ENCODE data around the gene GLCCI1. TPM values are rescaled to one million over a fixed set of nuclear protein-coding genes. Genes with fewer than 3 reads are reported as not detected.

Gene GLCCI1
- total RNA-seq, 1 donor from 2014 or later: 42.4 TPM

GRCh38 chr7:7966141-7966734 lies 2.4 kb upstream of the GLCCI1 start:
- TF ChIP-seq CTCF (IDR thresholded peaks at IDR 0.05; ENCODE audit: unreplicated experiment): no peak
- no peak overlapping the region for H3K27ac Mint-ChIP-seq
- no peaks in the 10 kb centered on the region for H3K36me3 Mint-ChIP-seq (ENCODE audit: insufficient read depth)
- no peak for DNase-seq (ENCODE audit: low spot score, unreplicated experiment)
- no peaks in the 10 kb centered on the region for H3K9me3 Mint-ChIP-seq (ENCODE audit: low read depth)
- no peak overlapping the region for H3K4me3 Mint-ChIP-seq (ENCODE audit: low read depth)
- H3K4me1 Mint-ChIP-seq (ENCODE audit: low read depth): peaks cover 5% of the 10 kb centered on the region
- no peaks in the 10 kb centered on the region for H3K27me3 Mint-ChIP-seq

DNA sequence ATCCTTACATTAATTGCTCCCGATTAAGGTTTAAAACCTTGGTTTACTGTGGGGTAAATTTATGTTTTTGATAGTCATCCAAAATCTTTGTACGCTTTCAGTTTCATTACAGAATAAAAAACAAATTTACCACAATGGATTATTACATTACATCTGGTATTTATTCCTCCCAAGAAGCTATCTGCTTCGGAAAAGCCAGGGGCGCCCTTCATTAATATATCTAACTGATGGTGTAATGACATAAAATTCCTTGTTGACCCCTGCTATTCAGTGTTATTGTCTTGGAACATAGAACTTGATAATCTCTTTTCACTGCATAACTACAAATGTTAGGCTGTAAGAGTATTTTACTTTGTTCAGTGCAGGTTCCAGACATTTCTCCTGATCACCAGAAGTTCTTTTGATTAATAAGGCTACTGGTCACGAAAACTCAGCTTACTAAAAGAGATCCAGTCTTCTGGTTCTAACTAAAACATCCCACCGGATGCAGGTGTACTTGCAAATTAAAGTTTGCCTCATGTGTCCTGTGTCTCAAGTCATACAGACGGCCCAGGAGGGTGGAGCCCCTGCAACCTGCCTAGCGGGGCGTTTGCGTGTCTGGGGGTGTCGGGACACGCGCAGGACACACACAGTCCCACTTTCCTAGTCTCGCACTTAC lies 581 bp upstream of the GLCCI1 start:
- H3K27me3 Mint-ChIP-seq: no peaks in the 10 kb centered on the region
- no peak for DNase-seq (ENCODE audit: low spot score, unreplicated experiment)
- H3K4me1 Mint-ChIP-seq (ENCODE audit: low read depth): peaks cover 8% of the 10 kb centered on the region
- H3K27ac Mint-ChIP-seq: peak overlapping the region; percentile 57
- H3K36me3 Mint-ChIP-seq (ENCODE audit: insufficient read depth): no peaks in the 10 kb centered on the region
- peak overlapping the region; percentile 78 for H3K4me3 Mint-ChIP-seq (ENCODE audit: low read depth)
- no peaks in the 10 kb centered on the region for H3K9me3 Mint-ChIP-seq (ENCODE audit: low read depth)
- TF ChIP-seq CTCF (IDR thresholded peaks at IDR 0.05; ENCODE audit: unreplicated experiment): no peak

DNA sequence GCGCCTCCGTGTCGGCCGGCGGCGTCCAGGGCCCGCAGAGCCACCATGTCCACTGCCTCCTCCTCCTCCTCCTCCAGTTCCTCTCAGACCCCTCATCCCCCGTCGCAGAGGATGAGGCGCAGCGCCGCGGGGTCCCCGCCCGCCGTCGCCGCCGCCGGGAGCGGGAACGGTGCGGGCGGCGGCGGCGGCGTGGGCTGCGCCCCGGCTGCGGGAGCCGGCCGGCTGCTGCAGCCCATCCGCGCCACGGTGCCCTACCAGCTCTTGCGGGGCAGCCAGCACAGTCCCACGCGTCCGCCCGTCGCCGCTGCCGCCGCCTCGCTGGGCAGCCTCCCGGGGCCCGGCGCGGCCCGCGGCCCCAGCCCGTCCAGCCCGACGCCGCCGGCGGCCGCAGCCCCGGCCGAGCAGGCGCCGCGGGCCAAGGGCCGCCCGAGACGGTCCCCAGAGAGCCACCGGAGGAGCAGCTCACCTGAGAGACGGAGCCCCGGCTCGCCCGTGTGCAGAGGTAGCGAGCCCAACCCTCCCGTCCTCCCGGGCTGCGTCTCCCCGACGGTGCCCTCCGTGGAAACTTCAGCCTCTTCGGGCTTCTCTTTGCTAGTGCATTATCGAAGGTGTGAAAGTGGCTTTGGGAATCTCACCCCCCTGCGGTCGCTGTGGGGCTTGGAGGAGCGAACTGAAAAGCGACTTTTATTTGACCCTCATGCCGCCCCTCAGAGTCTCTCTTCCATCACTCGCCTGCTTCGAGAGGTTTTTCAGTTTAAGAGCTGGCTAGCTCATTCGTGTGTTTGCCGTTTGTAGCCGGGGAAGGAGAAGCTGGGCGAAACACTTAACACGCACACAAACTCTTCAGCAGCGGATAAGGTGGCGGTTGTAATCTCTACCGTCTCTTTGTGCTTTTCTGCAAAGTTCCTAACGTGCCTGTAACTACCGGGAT lies 975 bp downstream of the GLCCI1 start:
- no peaks in the 10 kb centered on the region for H3K36me3 Mint-ChIP-seq (ENCODE audit: insufficient read depth)
- peak; percentile 22 for DNase-seq (ENCODE audit: low spot score, unreplicated experiment)
- H3K4me1 Mint-ChIP-seq (ENCODE audit: low read depth): peaks cover 13% of the 10 kb centered on the region
- peak; percentile 34 for TF ChIP-seq CTCF (IDR thresholded peaks at IDR 0.05; ENCODE audit: unreplicated experiment)
- no peaks in the 10 kb centered on the region for H3K27me3 Mint-ChIP-seq
- H3K4me3 Mint-ChIP-seq (ENCODE audit: low read depth): peak overlapping the region; percentile 78
- no peak overlapping the region for H3K27ac Mint-ChIP-seq
- no peaks in the 10 kb centered on the region for H3K9me3 Mint-ChIP-seq (ENCODE audit: low read depth)

DNA sequence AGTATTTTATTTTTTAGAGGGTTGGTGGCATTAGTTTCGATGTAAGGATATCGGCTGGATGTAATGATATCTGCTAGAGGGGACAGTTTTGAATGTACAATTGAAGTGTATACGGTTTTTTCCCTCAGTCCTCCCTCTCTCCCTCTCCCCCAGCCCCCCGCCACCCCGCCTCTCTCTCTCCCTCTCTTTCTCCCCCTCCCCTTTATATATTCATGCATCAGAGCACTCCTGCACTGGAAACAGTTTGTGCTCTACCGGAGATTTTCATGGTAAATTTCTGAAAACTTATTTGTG lies 1.6 kb downstream of the GLCCI1 start:
- Mint-ChIP-seq H3K4me3 (ENCODE audit: low read depth) (no peak overlapping the region), H3K27me3 (no peaks in the 10 kb centered on the region), H3K27ac (no peak overlapping the region), H3K9me3 (ENCODE audit: low read depth) (no peaks in the 10 kb centered on the region), H3K36me3 (ENCODE audit: insufficient read depth) (no peaks in the 10 kb centered on the region), H3K4me1 (ENCODE audit: low read depth) (peaks cover 13% of the 10 kb centered on the region)
- no peak for TF ChIP-seq CTCF (IDR thresholded peaks at IDR 0.05; ENCODE audit: unreplicated experiment)
- no peak for DNase-seq (ENCODE audit: low spot score, unreplicated experiment)

DNA sequence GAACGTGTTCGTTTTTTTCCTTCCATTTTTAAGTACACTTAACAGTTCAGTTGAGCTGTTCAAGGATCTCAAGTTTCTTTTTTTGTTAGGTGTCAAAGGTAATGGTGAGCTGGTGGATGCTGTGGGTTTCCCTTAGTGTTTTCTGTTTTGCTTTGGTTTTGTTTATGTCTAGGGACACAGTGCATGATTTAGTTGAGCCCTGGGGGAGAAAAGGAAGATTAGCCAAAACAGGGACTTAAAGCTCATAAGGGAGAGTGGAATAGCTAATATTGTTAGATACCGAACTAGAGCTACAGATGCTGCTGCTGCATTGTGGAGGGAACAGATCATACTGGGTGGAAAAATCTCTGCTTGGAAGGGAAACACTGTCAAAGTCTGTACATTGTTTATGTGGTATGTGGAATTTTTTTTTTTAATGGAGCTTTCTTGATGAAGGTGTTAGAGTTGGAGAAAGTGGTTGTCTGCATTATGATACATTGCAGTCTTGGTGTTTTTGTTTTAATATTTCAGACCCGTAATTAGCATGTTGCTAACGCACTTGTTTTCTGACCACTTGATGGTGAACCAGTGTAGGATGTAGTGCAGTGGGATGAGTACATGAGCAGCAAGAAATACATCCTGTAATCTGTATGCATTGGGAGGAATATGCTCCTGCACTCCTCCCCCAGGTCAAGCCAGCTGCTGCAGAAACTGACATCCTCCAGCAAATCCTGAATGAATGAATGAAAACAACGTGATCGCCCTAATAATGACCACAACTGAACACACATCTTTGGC lies 2.1 kb downstream of the GLCCI1 start:
- Mint-ChIP-seq H3K27me3 (no peaks in the 10 kb centered on the region), H3K9me3 (ENCODE audit: low read depth) (no peaks in the 10 kb centered on the region), H3K4me1 (ENCODE audit: low read depth) (peaks cover 13% of the 10 kb centered on the region), H3K4me3 (ENCODE audit: low read depth) (no peak overlapping the region), H3K27ac (no peak overlapping the region), H3K36me3 (ENCODE audit: insufficient read depth) (no peaks in the 10 kb centered on the region)
- TF ChIP-seq CTCF (IDR thresholded peaks at IDR 0.05; ENCODE audit: unreplicated experiment): no peak
- DNase-seq (ENCODE audit: low spot score, unreplicated experiment): no peak
